WTC11 (cell line): ENCODE measurements around the gene RASIP1. TPM values are rescaled to one million over a fixed set of nuclear protein-coding genes. Genes with fewer than 3 reads are reported as not detected.
"Not testable (repeated sequence)": the region's sequence is repeated elsewhere in the genome, so short reads cannot be mapped to it uniquely, and the experiment has no call there.

Source experiments
- ATAC-seq: fragments of 200-7000 bp; cut with Tn5 transposase; 2 replicates; pipeline ENCODE4 v1.10.0; 2021; ENCODE audit warnings: mild to moderate bottlenecking, moderate library complexity
- CTCF ChIA-PET: fragments of 300-600 bp; sonication (Branson Sonifier 250); formaldehyde crosslinking; loops from one replicate; lab custom pipeline; 2021; ENCODE audit warnings: antibody characterized with exemption; lab: Charles Lee
- POLR2A ChIA-PET: fragments of 350-600 bp; sonication (Branson Sonifier 250); formaldehyde crosslinking; loops from one replicate; lab custom pipeline; 2021; ENCODE audit warnings: antibody characterized with exemption; lab: Charles Lee
- DNase-seq: peaks from one replicate; pipeline ENCODE4 v3.0.0; 2021; ENCODE audit warnings: low spot score
- H3K27ac Mint-ChIP-seq: 2 replicates; pipeline ENCODE4 v1.8.0; 2021; ENCODE audit warnings: mixed read lengths
- H3K27me3 Mint-ChIP-seq: 2 replicates; pipeline ENCODE4 v1.8.0; 2021; ENCODE audit warnings: low read depth, mild to moderate bottlenecking, moderate library complexity, mixed read lengths
- H3K36me3 Mint-ChIP-seq: 2 replicates; pipeline ENCODE4 v1.8.0; 2021; ENCODE audit warnings: mixed read lengths
- H3K4me1 Mint-ChIP-seq: 2 replicates; pipeline ENCODE4 v1.8.0; 2022; ENCODE audit warnings: mixed read lengths
- H3K4me3 Mint-ChIP-seq: 2 replicates; pipeline ENCODE4 v1.8.0; 2021; ENCODE audit warnings: mild to moderate bottlenecking, moderate library complexity, mixed read lengths
- H3K9me3 Mint-ChIP-seq: 2 replicates; pipeline ENCODE4 v1.8.0; 2021; ENCODE audit warnings: mixed read lengths
- CREM ChIP-seq: sonication (generic); formaldehyde crosslinking; IDR thresholded peaks from 2 replicates; pipeline ENCODE4 v1.8.1; 2022; ENCODE audit warnings: mild to moderate bottlenecking, missing genetic modification reagents, moderate library complexity
- ELF4 ChIP-seq: sonication (generic); formaldehyde crosslinking; IDR thresholded peaks from 2 replicates; pipeline ENCODE4 v1.8.1; 2022; ENCODE audit warnings: low read depth, mild to moderate bottlenecking, moderate library complexity, missing genetic modification reagents
- HMGA2 ChIP-seq: fragments of 250-450 bp; sonication (Bioruptor Pico); IDR thresholded peaks from 2 replicates; pipeline ENCODE4 v1.4.0; 2021; ENCODE audit warnings: mild to moderate bottlenecking, moderate library complexity
- HMGXB4 ChIP-seq: sonication (generic); formaldehyde crosslinking; IDR thresholded peaks from 2 replicates; pipeline ENCODE4 v1.8.1; 2023; ENCODE audit warnings: mild to moderate bottlenecking, moderate library complexity, missing genetic modification reagents
- MXD4 ChIP-seq: fragments of 250-450 bp; sonication (Bioruptor Pico); IDR thresholded peaks from 2 replicates; pipeline ENCODE4 v1.8.0; 2021; ENCODE audit warnings: mild to moderate bottlenecking, moderate library complexity, borderline replicate concordance
- NFE2L1 ChIP-seq: sonication (generic); formaldehyde crosslinking; IDR thresholded peaks from 2 replicates; pipeline ENCODE4 v1.8.1; 2023; ENCODE audit warnings: missing genetic modification reagents
- PREB ChIP-seq: sonication (generic); formaldehyde crosslinking; IDR thresholded peaks from 2 replicates; pipeline ENCODE4 v1.8.1; 2022; ENCODE audit warnings: mild to moderate bottlenecking, missing genetic modification reagents, moderate library complexity, borderline replicate concordance
- RORB ChIP-seq: fragments of 250-450 bp; sonication (Bioruptor Pico); IDR thresholded peaks from 2 replicates; pipeline ENCODE4 v1.9.0; 2021; ENCODE audit warnings: mild to moderate bottlenecking
- SMAD3 ChIP-seq: sonication (generic); formaldehyde crosslinking; IDR thresholded peaks from 2 replicates; pipeline ENCODE4 v1.8.0; 2022; ENCODE audit warnings: missing genetic modification reagents, mild to moderate bottlenecking, borderline replicate concordance
- ZBTB21 ChIP-seq: sonication (generic); formaldehyde crosslinking; IDR thresholded peaks from 2 replicates; pipeline ENCODE4 v1.8.1; 2023; ENCODE audit warnings: mild to moderate bottlenecking, missing genetic modification reagents, borderline replicate concordance
- ZNF121 ChIP-seq: sonication (generic); formaldehyde crosslinking; IDR thresholded peaks from 2 replicates; pipeline ENCODE4 v1.8.0; 2023; ENCODE audit warnings: missing genetic modification reagents
- ZNF317 ChIP-seq: sonication (generic); formaldehyde crosslinking; IDR thresholded peaks from 2 replicates; pipeline ENCODE4 v1.8.1; 2023; ENCODE audit warnings: low read depth, mild to moderate bottlenecking, moderate library complexity, missing genetic modification reagents, borderline replicate concordance
- total RNA-seq: library from RNA; stranded (reverse); gene quantifications from 3 replicates; pipeline ENCODE4 v1.2.3, GENCODE V29; 2021
- TF ChIP-seq, protein P1 (sequence below): sonication (generic); formaldehyde crosslinking; IDR thresholded peaks from 2 replicates; pipeline ENCODE4 v1.8.1; 2023; ENCODE audit warnings: mild to moderate bottlenecking, missing genetic modification reagents
- TF ChIP-seq, protein P2 (sequence below): sonication (generic); formaldehyde crosslinking; conservative IDR thresholded peaks from 2 replicates; pipeline ENCODE4 v1.8.1; 2023; ENCODE audit warnings: mild to moderate bottlenecking, low read depth, missing genetic modification reagents, moderate library complexity
- TF ChIP-seq, protein P3 (sequence below): fragments of 250-450 bp; sonication (Bioruptor Pico); IDR thresholded peaks from 2 replicates; pipeline ENCODE4 v1.9.0; 2021; ENCODE audit warnings: mild to moderate bottlenecking

RASIP1 gene
- total RNA-seq, 1 experiment from 2014 or later = 4.4 TPM

DNA sequence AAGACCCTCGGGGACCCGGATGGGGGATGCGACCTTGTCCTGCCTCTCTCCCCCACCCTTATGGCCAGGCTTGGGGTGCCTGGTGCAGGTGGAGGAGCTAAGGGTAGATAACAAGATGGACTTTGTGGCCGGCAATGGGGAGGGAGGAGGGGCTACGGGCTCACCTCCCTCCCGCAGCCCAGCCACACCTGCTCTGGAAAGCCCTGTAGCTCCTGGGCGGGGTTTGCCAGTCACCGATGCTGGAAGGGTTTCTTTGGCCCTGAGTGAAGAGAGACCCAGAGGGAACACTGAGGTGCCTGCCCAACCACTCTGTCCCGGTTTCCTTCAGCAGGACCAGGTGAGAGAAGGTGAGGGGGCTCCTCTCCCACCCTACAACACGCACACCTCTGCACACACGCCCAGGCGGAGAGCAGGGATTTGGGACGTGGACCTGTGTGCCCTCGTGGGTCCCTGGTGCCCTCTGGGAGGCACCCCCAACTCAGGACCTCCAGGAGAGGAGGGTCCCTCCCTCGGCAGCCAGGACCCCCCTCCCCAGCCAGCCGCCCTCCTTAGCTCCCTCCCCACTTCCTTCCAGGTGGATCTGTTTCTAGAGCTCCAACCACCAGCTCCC, 44.6 kb downstream of the RASIP1 start, which contains the start of gene FUT2 (continued):
- TF ChIP-seq, protein P1, sequence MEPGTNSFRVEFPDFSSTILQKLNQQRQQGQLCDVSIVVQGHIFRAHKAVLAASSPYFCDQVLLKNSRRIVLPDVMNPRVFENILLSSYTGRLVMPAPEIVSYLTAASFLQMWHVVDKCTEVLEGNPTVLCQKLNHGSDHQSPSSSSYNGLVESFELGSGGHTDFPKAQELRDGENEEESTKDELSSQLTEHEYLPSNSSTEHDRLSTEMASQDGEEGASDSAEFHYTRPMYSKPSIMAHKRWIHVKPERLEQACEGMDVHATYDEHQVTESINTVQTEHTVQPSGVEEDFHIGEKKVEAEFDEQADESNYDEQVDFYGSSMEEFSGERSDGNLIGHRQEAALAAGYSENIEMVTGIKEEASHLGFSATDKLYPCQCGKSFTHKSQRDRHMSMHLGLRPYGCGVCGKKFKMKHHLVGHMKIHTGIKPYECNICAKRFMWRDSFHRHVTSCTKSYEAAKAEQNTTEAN (CRISPR knock-in tag) = 0 out of 2 replicates have a peak, but pooled peaks have one; percentile 51

DNA sequence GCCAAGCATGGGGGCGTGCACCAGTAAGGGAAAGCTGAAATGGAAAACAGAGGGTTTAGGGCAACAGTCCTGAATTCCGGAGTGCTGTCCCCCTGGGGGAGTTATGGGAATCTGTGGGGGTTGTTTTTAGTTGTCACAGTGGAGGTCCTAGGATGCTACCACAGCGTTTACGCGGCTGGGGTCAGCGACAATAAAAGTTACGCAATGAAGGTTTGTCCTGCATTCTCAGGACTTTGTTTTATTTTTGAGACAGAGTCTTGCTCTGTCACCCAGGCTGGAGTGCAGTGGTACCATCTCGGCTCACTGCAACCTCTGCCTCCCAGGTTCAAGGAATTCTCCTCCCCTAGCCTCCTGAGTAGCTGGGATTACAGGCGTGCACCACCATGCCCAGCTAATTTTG, 46.8 kb downstream of the RASIP1 start:
- CTCF ChIA-PET = interaction anchor here (0.9 to 1.4 kb wide), 2 partner anchors 18 to 19 kb away, joined by 3 to 4 read pairs; no protein-coding TSS in a partner anchor
- H3K9me3 Mint-ChIP-seq, POLR2A ChIA-PET, H3K27ac Mint-ChIP-seq, DNase-seq, ATAC-seq, H3K27me3 Mint-ChIP-seq, H3K36me3 Mint-ChIP-seq, H3K4me3 Mint-ChIP-seq, H3K4me1 Mint-ChIP-seq: not testable (repeated sequence)

- ChIA-PET CTCF (interaction anchor here (0.9 to 1.4 kb wide), 2 partner anchors 14 to 137 kb away, joined by 3 read pairs; no protein-coding TSS in a partner anchor), POLR2A (no interaction called here)
- Mint-ChIP-seq H3K27ac (no peak overlapping the region), H3K36me3 (no peaks in the 10 kb centered on the region), H3K27me3 (no peaks in the 10 kb centered on the region; the same call in none of the 2 replicates), H3K4me1 (no peaks in the 10 kb centered on the region), H3K9me3 (no peaks in the 10 kb centered on the region), H3K4me3 (no peak overlapping the region)
- ATAC-seq = no peak
- no peak for DNase-seq
- TF ChIP-seq HMGA2 (no peak), ELF4 (CRISPR knock-in tag) (no peak), RORB (CRISPR knock-in tag) (no peak), NFE2L1 (CRISPR knock-in tag) (no peak), ZNF317 (CRISPR knock-in tag) (no peak), CREM (CRISPR knock-in tag) (no peak), ZNF121 (CRISPR knock-in tag) (no peak), HMGXB4 (CRISPR knock-in tag) (no peak), SMAD3 (no peak), MXD4 (CRISPR knock-in tag) (no peak), PREB (CRISPR knock-in tag) (no peak), ZBTB21 (no peak)
- TF ChIP-seq, protein P2, sequence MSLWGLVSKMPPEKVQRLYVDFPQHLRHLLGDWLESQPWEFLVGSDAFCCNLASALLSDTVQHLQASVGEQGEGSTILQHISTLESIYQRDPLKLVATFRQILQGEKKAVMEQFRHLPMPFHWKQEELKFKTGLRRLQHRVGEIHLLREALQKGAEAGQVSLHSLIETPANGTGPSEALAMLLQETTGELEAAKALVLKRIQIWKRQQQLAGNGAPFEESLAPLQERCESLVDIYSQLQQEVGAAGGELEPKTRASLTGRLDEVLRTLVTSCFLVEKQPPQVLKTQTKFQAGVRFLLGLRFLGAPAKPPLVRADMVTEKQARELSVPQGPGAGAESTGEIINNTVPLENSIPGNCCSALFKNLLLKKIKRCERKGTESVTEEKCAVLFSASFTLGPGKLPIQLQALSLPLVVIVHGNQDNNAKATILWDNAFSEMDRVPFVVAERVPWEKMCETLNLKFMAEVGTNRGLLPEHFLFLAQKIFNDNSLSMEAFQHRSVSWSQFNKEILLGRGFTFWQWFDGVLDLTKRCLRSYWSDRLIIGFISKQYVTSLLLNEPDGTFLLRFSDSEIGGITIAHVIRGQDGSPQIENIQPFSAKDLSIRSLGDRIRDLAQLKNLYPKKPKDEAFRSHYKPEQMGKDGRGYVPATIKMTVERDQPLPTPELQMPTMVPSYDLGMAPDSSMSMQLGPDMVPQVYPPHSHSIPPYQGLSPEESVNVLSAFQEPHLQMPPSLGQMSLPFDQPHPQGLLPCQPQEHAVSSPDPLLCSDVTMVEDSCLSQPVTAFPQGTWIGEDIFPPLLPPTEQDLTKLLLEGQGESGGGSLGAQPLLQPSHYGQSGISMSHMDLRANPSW (CRISPR knock-in tag) = no peak
- TF ChIP-seq, protein P3, sequence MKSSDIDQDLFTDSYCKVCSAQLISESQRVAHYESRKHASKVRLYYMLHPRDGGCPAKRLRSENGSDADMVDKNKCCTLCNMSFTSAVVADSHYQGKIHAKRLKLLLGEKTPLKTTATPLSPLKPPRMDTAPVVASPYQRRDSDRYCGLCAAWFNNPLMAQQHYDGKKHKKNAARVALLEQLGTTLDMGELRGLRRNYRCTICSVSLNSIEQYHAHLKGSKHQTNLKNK = no peak
Observed at GRCh38 chr19:48689449-48689848, 51.0 kb downstream of the RASIP1 start.
